ENCODE data around the gene ANXA4. TPM values are rescaled to one million over a fixed set of nuclear protein-coding genes. Genes with fewer than 3 reads are reported as not detected.

ANXA4 gene
- total RNA-seq, 1 experiment from 2014 or later = 34.6 TPM

DNA sequence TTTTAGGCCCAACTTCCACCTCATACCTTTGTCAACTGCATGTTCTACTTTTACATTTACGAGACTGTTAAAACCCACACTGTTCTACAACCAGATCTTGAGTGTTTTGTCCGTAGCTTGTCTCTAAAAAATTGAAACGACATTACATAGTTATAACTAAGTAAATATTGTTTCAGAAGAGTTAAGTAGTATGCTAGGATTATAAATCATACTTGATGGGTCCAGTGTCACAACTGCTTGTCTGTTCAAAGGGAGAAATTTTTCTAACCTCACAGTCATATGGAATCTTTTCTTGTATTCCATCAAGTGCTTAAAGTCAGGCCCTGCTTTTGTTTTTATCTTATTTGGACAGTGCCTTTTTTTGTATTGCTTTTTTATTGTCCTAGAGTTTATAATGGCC is 91.8 kb downstream of the ANXA4 start:
- DNase-seq (ENCODE audit: extremely low read depth, low read depth) = no peak

DNA sequence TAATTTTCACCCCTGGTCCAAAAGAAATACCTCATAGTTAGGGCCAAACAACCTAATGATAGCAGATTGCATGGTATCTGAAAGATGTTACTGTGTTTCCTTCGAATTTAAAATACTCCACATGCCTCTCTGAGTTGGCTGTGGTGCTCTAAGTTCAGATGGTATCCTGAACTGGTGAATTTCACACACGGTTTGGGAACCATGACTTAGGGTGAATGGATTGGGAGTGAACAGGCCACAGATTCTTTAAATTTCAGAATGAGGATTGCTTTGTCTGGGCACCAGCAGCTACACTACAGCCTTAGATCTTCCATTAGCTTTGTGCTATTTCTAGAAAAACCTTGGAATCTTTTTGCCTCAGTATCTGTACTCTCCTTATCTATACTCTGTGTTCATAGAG is 93.7 kb downstream of the ANXA4 start:
- DNase-seq (ENCODE audit: extremely low read depth, low read depth) = no peak

DNA sequence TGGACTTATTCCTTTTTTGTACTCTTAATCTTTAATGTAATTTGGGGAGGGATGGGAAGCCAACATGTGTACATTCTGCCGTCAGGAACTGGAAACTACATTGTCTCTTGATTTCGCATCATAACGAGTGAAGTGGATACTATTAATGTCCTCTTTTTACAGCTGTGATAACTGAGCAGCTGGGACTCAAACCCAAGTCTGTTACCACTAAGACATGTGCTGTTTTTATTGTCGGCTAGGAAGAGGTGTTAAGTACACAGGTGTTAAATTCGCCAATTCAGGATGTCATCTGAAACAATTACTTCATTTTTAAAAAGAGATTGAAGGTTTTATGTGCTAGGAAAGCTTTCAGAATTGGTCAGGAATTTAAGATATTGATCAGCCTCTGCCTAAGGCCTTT is 94.4 kb downstream of the ANXA4 start:
- no peak for DNase-seq (ENCODE audit: extremely low read depth, low read depth)

DNA sequence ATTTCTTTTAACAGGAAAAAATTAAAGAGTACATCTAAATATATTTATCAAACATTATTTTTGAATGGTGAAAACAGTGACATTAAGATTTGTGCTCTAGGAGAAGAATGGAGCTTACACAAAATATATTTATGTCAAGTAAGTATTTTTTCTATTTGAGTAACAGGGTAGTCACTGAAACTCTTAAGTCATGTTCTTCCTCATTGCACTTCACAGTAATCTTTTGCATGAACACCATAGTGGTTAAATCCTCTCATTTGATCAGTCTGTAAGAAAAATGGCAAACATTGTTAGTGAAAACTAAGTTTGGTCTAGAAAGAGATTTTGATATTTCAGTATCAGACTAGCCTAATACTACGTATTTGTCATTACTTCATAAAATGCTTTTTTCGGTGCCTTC is 95.6 kb downstream of the ANXA4 start:
- DNase-seq (ENCODE audit: extremely low read depth, low read depth) = no peak

DNA sequence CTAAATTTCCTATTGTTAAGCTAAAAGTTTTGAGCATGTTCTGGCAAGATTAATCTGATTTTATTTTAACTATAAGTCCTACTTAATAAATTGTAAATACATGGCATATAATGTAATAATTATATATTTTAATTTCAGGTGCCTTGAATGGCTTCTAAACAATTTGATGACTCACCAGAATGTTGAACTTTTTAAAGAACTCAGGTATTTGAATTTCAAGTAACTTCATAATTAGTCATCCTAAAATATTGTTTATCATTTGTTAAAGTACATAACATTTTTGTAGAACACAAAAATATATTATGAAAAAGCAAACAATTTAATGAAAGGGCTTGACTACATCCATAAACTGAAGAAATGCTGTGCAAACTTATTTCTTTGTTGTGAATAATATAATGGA is 102.1 kb downstream of the ANXA4 start:
- no peak for DNase-seq (ENCODE audit: extremely low read depth, low read depth)

DNA sequence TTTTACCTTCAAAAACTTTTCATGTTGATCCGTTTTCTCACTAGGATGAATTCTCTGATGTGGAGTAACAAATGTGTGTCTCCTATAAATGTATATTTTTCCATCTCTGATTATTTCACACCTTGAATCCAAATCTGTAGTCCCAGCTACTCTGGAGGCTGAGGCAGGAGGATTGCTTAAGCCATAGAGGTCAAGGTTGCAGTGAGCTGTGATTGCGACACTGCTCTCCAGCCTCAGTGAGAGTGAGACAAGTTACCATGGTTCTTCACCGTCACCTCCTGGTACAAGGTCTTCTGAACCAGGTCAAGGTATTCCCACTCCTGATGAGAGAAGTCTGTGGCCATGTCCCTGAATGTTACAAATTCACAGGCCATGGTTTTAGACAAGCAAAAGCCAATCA is 102.6 kb downstream of the ANXA4 start:
- DNase-seq (ENCODE audit: extremely low read depth, low read depth) = no peak

DNA sequence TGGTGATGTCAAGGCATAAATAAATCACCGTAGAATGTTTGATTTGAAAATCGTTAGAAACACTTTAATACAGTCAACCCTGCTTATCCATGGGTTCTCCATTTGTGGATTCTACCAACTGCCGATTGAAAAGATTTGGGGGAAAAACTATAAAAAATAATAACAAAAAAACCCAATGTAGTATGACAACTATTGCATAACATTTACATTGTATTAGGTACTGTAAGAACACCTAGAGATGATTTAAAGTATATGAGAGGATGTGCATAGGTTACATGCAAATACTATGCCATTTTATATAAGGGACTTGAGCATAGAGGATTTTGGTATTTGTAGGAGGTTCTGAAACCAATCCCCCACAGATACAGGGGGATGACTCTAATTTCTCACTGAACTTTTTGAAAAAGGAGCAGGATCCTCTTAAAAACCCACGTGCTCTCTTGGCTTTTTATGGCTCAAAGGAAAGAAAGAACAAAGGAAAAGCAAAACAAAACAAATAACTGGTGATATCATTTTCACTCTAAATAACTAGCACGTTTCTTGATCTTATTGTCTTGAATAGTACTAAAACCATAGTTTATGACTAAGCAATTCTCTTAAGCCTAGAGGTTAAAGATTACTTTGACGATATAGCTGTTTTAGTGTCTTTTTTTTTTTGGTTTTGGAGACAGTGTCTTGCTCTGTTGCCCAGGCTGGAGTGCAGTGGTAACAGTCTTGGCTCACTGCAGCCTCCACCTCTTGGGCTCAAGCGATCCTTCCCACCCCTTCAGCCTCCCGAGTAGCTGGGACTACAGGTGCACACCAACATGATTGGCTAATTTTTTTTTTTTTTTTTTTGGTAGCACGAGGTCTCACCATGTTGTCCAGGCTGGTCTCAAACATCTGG is 104.5 kb downstream of the ANXA4 start:
- no peak for DNase-seq (ENCODE audit: extremely low read depth, low read depth)

DNA sequence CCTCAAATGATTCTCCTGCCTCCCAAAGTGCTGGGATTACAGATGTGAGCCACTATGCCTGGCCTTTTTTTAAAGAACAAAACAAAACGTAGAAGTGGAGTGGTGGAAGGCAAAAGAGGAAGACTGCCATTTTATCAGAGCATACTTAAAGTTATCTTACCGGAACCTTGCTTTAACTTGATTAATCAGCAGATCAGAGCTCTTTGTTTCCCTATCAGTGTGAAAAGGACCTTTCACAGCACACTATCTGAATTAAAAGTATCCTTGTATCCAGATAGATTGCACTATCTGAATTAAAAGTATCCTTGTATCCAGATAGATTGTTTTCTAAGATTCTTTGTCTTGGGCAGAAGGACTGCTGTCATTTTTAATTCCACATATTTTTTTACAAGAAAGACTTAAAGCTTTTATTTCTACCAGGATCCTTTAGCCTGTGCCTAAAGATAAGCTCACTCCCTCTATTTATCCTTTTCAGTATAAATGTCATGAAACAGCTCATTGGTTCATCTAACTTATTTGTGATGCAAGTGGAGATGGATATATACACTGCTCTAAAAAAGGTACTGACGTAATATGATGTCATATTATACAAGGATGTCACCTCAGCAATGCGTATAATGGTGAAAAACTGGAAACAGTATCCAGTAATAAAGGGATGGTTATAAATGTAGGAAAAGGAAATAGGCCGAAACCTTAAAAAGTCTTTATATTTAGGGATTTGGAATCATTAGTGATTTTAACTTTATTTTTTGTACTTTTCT is 105.3 kb downstream of the ANXA4 start:
- no peak for DNase-seq (ENCODE audit: extremely low read depth, low read depth)

DNA sequence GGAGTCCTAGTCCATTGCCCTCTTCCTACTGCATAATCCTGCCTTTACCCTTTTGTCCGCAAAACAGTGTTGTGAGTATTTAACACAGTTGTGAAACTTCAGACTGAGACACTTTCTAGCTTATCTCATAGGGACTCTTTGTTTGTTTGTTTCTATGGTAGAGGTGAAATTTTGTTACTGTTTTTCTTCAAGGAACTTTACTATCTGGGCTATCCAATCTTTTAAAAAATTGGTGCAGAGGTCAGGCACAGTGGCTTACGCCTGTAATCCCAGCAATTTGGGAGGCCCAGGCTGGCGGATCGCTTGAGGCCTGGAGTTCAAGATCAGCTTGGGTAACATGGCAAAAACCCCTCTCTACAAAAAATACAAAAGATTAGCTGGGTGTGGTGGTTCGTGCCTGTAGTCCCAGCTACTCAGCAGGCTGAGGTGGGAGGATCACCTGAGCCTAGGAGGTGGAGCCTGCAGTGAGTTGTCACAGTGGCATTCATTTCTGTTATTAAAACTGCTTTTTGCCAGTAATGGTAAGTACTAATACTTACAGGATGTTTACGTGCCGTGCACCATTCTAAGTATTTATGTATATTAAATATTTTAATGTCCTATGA is 106.4 kb downstream of the ANXA4 start:
- no peak for DNase-seq (ENCODE audit: extremely low read depth, low read depth)

DNA sequence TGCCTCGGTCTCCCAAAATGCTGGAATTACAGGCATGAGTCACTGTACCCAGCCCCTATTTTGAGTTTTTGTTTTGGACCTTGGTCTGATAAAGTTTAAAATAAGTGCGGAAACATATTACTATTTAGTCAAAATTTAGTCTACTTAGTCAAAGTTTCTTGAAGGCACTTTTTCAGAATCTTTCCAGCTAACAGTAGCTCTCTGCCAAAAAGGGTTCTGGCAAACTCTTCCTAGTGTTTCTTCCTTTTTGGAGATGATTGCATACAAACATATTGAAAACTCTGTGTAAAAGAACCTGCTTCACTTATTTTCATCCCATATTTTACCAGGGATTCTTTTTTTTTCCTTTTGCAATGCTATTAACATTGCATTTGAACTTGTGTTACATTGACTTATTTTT is 116.3 kb downstream of the ANXA4 start:
- DNase-seq (ENCODE audit: extremely low read depth, low read depth) = no peak

DNA sequence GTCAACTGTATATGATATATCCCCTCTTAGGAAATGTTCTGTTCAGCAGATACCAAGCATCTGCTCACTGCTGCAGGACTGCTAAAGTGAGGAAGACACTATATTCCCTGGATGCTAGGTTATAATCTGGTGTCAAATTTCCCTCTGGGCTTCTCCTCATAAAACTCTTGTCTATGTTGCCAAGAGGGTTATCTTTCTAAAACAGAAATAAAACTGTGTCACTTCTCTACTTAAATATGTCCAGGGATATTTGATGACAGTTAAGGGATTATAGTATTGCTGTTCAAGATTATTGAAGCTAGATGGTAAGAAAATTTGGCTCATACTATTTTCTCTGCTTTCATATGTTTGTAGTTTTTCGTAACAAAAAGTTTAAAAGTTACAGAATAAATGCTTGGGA is 121.4 kb downstream of the ANXA4 start:
- no peak for DNase-seq (ENCODE audit: extremely low read depth, low read depth)

Small RNA genes within 50 kb of the gene (small RNA-seq; reads per million reads assigned to genes)
- gene RPL23AP92 = 0 reads per million in 2 experiments

Other genes with a start within 250 kb of the ANXA4 start
- 37.7 and 39.4 TPM in 2 replicates for gene AAK1, start 98.4 kb upstream of the ANXA4 start, total RNA-seq (2014; rRNA removed; shearing (Covaris generic))
- 13.0 and 16.1 TPM in 2 replicates for gene GMCL1, start 87.5 kb downstream of the ANXA4 start, total RNA-seq (2014; rRNA removed; shearing (Covaris generic))
- 73.0 and 73.7 TPM in 2 replicates for gene SNRNP27, start 151.8 kb downstream of the ANXA4 start, total RNA-seq (2014; rRNA removed; shearing (Covaris generic))
- 4.4 and 4.9 TPM in 2 replicates for gene MXD1, start 173.0 kb downstream of the ANXA4 start, total RNA-seq (2014; rRNA removed; shearing (Covaris generic))
- gene ASPRV1, start 219.5 kb downstream of the ANXA4 start, total RNA-seq (2014; rRNA removed; shearing (Covaris generic)) = 0.12 TPM in 1 of 2 replicates, not detected in the other

Measured in NCI-H460 (cell line).